ENCODE results near the gene SCGN. TPM values are rescaled to one million over a fixed set of nuclear protein-coding genes. Genes with fewer than 3 reads are reported as not detected.

SCGN gene
- total and polyA plus RNA-seq, 2 of the 4 experiments (the other 2 are of a cell fraction): not detected

DNA sequence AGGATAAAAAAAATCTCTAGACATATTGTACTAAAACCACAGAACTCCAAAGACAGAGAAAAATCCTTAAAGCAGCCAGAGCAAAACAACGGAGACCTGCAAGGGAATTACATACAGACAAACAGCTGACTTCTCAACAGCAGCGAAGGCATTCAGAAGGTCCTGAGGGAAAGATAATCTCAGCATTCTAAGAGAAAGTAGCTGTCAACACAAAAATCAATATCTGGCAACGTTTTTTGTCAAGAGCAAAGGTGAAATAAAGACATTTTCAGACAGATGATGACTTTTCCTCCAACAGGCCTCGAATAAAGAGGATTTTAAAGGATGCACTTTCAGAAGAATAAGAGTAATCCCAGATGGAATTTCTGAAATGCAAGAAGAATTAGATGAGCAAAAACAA is 6.1 kb upstream of the SCGN start:
- no TSS peak for BruUV-seq (replicated peaks)
- DNase-seq (no peak), ATAC-seq (ENCODE audit: low read depth) (no peak)
- intact Hi-C loops (cut with micrococcal nuclease) (no loop called here), dilution Hi-C loops (cut with HindIII; ENCODE audit: low sequenced_read_pairs, unreplicated experiment) (no loop called here), in situ Hi-C loops (cut with MboI; ENCODE audit: low sequenced_read_pairs) (no loop called here)
- Histone ChIP-seq H3K9me3 (ENCODE audit: control insufficient read depth, insufficient read depth, low read length) (no peaks in the 10 kb centered on the region), H4K8ac (ENCODE audit: low read depth in 2 of 2, low read length in 2 of 2) (no peak overlapping the region), H3K9me1 (ENCODE audit: insufficient read depth, low read length) (no peaks in the 10 kb centered on the region), H3K4me3 (ENCODE audit: insufficient read depth, low read depth, low read length) (no peak overlapping the region), H2AK9ac (replicated peaks; ENCODE audit: low read depth, low read length, poor library complexity) (no peak overlapping the region), H2BK15ac (ENCODE audit: low read depth, low read length) (no peak overlapping the region), H3K4me2 (ENCODE audit: low read depth, low read length) (no peak overlapping the region), H3K56ac (ENCODE audit: extremely low read depth, insufficient read depth, low read length) (no peak overlapping the region), H3K9ac (ENCODE audit: low read depth, low read length) (no peak overlapping the region), H3K27me3 (ENCODE audit: control insufficient read depth, insufficient read depth, low read length) (no peaks in the 10 kb centered on the region), H3K18ac (ENCODE audit: low read depth, low read length) (no peak overlapping the region), H4K5ac (ENCODE audit: low read depth, low read length) (no peak overlapping the region), H3K23ac (ENCODE audit: low read depth, low read length) (no peak overlapping the region), H3K4ac (ENCODE audit: low read depth, low read length) (no peak overlapping the region), H2AK5ac (ENCODE audit: low read depth, low read length) (no peak overlapping the region), H2BK120ac (ENCODE audit: low read depth, low read length) (no peak overlapping the region), H3K4me1 (ENCODE audit: control insufficient read depth, insufficient read depth, low read length) (no peaks in the 10 kb centered on the region), H2AFZ (replicated peaks; ENCODE audit: low read length, poor library complexity) (no peak overlapping the region), H2BK5ac (ENCODE audit: low read depth, low read length, poor library complexity, severe bottlenecking) (no peak overlapping the region), H3K27ac (ENCODE audit: insufficient read depth, low read length) (no peak overlapping the region), H3K14ac (replicated peaks; ENCODE audit: low read depth, low read length) (no peak overlapping the region), H4K20me1 (ENCODE audit: insufficient read depth, low read length) (no peaks in the 10 kb centered on the region), H2BK20ac (ENCODE audit: low read depth, low read length) (no peak overlapping the region), H3K36me3 (ENCODE audit: control insufficient read depth, insufficient read depth, low read length) (no peaks in the 10 kb centered on the region), H3K79me1 (ENCODE audit: low read depth in 1 of 2, low read length in 2 of 2) (no peaks in the 10 kb centered on the region), H4K91ac (ENCODE audit: insufficient read depth, low read depth, low read length) (no peak overlapping the region)
- CTCF ChIA-PET: no interaction called here
- POLR2A ChIA-PET (ENCODE audit: unreplicated experiment): no interaction called here
- TF ChIP-seq MAFK (IDR thresholded peaks at IDR 0.05; ENCODE audit: low read depth, low read length): no peak
- TF ChIP-seq NFE2L2 (IDR thresholded peaks at IDR 0.05; ENCODE audit: low read depth, low read length): no peak
- TF ChIP-seq SMC3 (IDR thresholded peaks at IDR 0.05; ENCODE audit: low read depth, low read length): no peak
- TF ChIP-seq MAZ (IDR thresholded peaks at IDR 0.05; ENCODE audit: borderline replicate concordance, low read depth, low read length): no peak
- TF ChIP-seq BHLHE40 (IDR thresholded peaks at IDR 0.05; ENCODE audit: low read depth, low read length): no peak
- TF ChIP-seq MXI1 (IDR thresholded peaks at IDR 0.05; ENCODE audit: borderline replicate concordance, low read depth, low read length): no peak
- TF ChIP-seq RFX5 (IDR thresholded peaks at IDR 0.05; ENCODE audit: low read depth, low read length): no peak
- no peak for TF ChIP-seq FOS (IDR thresholded peaks at IDR 0.05; ENCODE audit: low read depth, low read length)
- TF ChIP-seq CEBPB (IDR thresholded peaks at IDR 0.05; ENCODE audit: low read depth, low read length): no peak
- TF ChIP-seq RAD21 (IDR thresholded peaks at IDR 0.05; ENCODE audit: low read length): no peak
- TF ChIP-seq, protein P1, sequence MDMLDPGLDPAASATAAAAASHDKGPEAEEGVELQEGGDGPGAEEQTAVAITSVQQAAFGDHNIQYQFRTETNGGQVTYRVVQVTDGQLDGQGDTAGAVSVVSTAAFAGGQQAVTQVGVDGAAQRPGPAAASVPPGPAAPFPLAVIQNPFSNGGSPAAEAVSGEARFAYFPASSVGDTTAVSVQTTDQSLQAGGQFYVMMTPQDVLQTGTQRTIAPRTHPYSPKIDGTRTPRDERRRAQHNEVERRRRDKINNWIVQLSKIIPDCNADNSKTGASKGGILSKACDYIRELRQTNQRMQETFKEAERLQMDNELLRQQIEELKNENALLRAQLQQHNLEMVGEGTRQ (IDR thresholded peaks at IDR 0.05; ENCODE audit: low read depth, low read length): no peak
- no peak for TF ChIP-seq POLR2A (IDR thresholded peaks at IDR 0.05; ENCODE audit: low read depth, low read length)
- TF ChIP-seq, protein P2, sequence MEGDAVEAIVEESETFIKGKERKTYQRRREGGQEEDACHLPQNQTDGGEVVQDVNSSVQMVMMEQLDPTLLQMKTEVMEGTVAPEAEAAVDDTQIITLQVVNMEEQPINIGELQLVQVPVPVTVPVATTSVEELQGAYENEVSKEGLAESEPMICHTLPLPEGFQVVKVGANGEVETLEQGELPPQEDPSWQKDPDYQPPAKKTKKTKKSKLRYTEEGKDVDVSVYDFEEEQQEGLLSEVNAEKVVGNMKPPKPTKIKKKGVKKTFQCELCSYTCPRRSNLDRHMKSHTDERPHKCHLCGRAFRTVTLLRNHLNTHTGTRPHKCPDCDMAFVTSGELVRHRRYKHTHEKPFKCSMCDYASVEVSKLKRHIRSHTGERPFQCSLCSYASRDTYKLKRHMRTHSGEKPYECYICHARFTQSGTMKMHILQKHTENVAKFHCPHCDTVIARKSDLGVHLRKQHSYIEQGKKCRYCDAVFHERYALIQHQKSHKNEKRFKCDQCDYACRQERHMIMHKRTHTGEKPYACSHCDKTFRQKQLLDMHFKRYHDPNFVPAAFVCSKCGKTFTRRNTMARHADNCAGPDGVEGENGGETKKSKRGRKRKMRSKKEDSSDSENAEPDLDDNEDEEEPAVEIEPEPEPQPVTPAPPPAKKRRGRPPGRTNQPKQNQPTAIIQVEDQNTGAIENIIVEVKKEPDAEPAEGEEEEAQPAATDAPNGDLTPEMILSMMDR (conservative IDR thresholded peaks at IDR 0.05; ENCODE audit: low read depth, low read length): no peak
- TF ChIP-seq, protein P3, sequence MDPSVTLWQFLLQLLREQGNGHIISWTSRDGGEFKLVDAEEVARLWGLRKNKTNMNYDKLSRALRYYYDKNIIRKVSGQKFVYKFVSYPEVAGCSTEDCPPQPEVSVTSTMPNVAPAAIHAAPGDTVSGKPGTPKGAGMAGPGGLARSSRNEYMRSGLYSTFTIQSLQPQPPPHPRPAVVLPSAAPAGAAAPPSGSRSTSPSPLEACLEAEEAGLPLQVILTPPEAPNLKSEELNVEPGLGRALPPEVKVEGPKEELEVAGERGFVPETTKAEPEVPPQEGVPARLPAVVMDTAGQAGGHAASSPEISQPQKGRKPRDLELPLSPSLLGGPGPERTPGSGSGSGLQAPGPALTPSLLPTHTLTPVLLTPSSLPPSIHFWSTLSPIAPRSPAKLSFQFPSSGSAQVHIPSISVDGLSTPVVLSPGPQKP (IDR thresholded peaks at IDR 0.05; ENCODE audit: borderline replicate concordance, low read depth, low read length): no peak
- no peak for TF ChIP-seq RCOR1 (IDR thresholded peaks at IDR 0.05; ENCODE audit: insufficient replicate concordance, low read length)
- no peak for TF ChIP-seq CHD1 (IDR thresholded peaks at IDR 0.05; ENCODE audit: low read depth, low read length)
- WGBS, 2 experiments (ENCODE audit: extremely low coverage in 2 of 2, insufficient read length in 1 of 2): no CpG with 5 or more reads among the region's 4 CpGs
